SK-N-SH treated with all-trans-retinoic acid at 6 μM for 48 hours (cell line): Measurements from ENCODE around the gene SMYD2.

Experiments
- ARNTL ChIP-seq: fragments of 450-650 bp; formaldehyde crosslinking; IDR thresholded peaks from 2 replicates; pipeline ENCODE4 v1.5.0; 2020; ENCODE audit warnings: low read depth, mild to moderate bottlenecking, moderate library complexity, borderline replicate concordance
- ESRRG ChIP-seq: fragments of 250-450 bp; sonication (Bioruptor Pico); IDR thresholded peaks from 2 replicates; pipeline ENCODE4 v1.6.1; 2021; ENCODE audit warnings: mild to moderate bottlenecking
- GLIS3 ChIP-seq: fragments of 250-450 bp; sonication (Bioruptor Pico); IDR thresholded peaks from 2 replicates; pipeline ENCODE4 v1.5.0; 2020; ENCODE audit warnings: mild to moderate bottlenecking, moderate library complexity
- ISL1 ChIP-seq: fragments of 250-450 bp; sonication (Bioruptor Pico); IDR thresholded peaks from 2 replicates; pipeline ENCODE4 v2.1.2; 2022; ENCODE audit warnings: mild to moderate bottlenecking, moderate library complexity
- OSR1 ChIP-seq: fragments of 250-450 bp; sonication (Bioruptor Pico); IDR thresholded peaks from 2 replicates; pipeline ENCODE4 v1.8.0; 2022; ENCODE audit warnings: moderate library complexity, mild to moderate bottlenecking, inconsistent platforms
- SNAI2 ChIP-seq: fragments of 250-450 bp; sonication (Bioruptor Pico); IDR thresholded peaks from 2 replicates; pipeline ENCODE4 v1.5.0; 2020; ENCODE audit warnings: mild to moderate bottlenecking, moderate library complexity
- ZFP30 ChIP-seq: fragments of 450-650 bp; formaldehyde crosslinking; IDR thresholded peaks from 2 replicates; pipeline ENCODE4 v1.5.0; 2022; ENCODE audit warnings: mild to moderate bottlenecking, moderate library complexity
- TF ChIP-seq, protein P1 (sequence below): fragments of 250-450 bp; sonication (Bioruptor Pico); IDR thresholded peaks from 2 replicates; pipeline ENCODE4 v1.8.0; 2020; ENCODE audit warnings: mild to moderate bottlenecking, moderate library complexity, borderline replicate concordance
- TF ChIP-seq, protein P2 (sequence below): fragments of 250-450 bp; sonication (Bioruptor Pico); IDR thresholded peaks from 2 replicates; pipeline ENCODE4 v1.5.0; 2020; ENCODE audit warnings: mild to moderate bottlenecking, moderate library complexity
- TF ChIP-seq, protein P3 (sequence below): fragments of 250-450 bp; sonication (Bioruptor Pico); IDR thresholded peaks from 2 replicates; pipeline ENCODE4 v1.5.1; 2020; ENCODE audit warnings: low read depth, mild to moderate bottlenecking, moderate library complexity
- TF ChIP-seq, protein P4 (sequence below): fragments of 250-450 bp; sonication (Bioruptor Pico); IDR thresholded peaks from 2 replicates; pipeline ENCODE4 v1.5.1; 2021; ENCODE audit warnings: mild to moderate bottlenecking, moderate library complexity

DNA sequence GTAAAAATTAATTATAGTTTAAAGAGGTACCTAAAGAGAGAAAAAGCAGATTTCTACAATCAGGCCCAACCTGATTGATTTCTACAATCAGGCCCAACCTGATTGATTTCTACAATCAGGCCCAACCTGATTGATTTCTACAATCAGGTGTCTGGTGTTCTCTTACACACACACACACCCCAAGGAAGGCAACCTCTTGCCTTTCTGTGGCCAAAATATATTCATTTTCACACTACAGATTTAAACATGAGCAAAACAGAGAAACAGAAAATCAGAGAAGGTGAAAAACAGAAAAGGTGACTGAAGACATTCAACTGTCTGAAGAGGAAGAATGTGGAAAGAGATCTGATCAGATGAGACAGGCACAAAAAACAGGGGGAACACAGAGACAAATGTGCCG lies 104.5 kb downstream of the SMYD2 start:
- TF ChIP-seq, protein P1, sequence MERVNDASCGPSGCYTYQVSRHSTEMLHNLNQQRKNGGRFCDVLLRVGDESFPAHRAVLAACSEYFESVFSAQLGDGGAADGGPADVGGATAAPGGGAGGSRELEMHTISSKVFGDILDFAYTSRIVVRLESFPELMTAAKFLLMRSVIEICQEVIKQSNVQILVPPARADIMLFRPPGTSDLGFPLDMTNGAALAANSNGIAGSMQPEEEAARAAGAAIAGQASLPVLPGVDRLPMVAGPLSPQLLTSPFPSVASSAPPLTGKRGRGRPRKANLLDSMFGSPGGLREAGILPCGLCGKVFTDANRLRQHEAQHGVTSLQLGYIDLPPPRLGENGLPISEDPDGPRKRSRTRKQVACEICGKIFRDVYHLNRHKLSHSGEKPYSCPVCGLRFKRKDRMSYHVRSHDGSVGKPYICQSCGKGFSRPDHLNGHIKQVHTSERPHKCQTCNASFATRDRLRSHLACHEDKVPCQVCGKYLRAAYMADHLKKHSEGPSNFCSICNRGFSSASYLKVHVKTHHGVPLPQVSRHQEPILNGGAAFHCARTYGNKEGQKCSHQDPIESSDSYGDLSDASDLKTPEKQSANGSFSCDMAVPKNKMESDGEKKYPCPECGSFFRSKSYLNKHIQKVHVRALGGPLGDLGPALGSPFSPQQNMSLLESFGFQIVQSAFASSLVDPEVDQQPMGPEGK (CRISPR knock-in tag): no peak
- TF ChIP-seq GLIS3 (no peak), ISL1 (CRISPR knock-in tag) (no peak), ESRRG (no peak), ZFP30 (CRISPR knock-in tag) (no peak), OSR1 (CRISPR knock-in tag) (no peak), ARNTL (CRISPR knock-in tag) (no peak), SNAI2 (CRISPR knock-in tag) (no peak)
- TF ChIP-seq, protein P2, sequence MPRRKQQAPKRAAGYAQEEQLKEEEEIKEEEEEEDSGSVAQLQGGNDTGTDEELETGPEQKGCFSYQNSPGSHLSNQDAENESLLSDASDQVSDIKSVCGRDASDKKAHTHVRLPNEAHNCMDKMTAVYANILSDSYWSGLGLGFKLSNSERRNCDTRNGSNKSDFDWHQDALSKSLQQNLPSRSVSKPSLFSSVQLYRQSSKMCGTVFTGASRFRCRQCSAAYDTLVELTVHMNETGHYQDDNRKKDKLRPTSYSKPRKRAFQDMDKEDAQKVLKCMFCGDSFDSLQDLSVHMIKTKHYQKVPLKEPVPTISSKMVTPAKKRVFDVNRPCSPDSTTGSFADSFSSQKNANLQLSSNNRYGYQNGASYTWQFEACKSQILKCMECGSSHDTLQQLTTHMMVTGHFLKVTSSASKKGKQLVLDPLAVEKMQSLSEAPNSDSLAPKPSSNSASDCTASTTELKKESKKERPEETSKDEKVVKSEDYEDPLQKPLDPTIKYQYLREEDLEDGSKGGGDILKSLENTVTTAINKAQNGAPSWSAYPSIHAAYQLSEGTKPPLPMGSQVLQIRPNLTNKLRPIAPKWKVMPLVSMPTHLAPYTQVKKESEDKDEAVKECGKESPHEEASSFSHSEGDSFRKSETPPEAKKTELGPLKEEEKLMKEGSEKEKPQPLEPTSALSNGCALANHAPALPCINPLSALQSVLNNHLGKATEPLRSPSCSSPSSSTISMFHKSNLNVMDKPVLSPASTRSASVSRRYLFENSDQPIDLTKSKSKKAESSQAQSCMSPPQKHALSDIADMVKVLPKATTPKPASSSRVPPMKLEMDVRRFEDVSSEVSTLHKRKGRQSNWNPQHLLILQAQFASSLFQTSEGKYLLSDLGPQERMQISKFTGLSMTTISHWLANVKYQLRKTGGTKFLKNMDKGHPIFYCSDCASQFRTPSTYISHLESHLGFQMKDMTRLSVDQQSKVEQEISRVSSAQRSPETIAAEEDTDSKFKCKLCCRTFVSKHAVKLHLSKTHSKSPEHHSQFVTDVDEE (CRISPR knock-in tag): no peak
- TF ChIP-seq, protein P3, sequence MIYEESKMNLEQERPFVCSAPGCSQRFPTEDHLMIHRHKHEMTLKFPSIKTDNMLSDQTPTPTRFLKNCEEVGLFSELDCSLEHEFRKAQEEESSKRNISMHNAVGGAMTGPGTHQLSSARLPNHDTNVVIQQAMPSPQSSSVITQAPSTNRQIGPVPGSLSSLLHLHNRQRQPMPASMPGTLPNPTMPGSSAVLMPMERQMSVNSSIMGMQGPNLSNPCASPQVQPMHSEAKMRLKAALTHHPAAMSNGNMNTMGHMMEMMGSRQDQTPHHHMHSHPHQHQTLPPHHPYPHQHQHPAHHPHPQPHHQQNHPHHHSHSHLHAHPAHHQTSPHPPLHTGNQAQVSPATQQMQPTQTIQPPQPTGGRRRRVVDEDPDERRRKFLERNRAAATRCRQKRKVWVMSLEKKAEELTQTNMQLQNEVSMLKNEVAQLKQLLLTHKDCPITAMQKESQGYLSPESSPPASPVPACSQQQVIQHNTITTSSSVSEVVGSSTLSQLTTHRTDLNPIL (CRISPR knock-in tag): no peak
- TF ChIP-seq, protein P4, sequence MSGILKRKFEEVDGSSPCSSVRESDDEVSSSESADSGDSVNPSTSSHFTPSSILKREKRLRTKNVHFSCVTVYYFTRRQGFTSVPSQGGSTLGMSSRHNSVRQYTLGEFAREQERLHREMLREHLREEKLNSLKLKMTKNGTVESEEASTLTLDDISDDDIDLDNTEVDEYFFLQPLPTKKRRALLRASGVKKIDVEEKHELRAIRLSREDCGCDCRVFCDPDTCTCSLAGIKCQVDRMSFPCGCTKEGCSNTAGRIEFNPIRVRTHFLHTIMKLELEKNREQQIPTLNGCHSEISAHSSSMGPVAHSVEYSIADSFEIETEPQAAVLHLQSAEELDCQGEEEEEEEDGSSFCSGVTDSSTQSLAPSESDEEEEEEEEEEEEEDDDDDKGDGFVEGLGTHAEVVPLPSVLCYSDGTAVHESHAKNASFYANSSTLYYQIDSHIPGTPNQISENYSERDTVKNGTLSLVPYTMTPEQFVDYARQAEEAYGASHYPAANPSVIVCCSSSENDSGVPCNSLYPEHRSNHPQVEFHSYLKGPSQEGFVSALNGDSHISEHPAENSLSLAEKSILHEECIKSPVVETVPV: no peak
